Measurements from ENCODE around the gene KIAA1755.
"Not testable (repeated sequence)": the region's sequence is repeated elsewhere in the genome, so short reads cannot be mapped to it uniquely, and the experiment has no call there.

KIAA1755 gene

GRCh38 chr20:38291966-38292365 is 31.4 kb upstream of the KIAA1755 start:
- DNase-seq (ENCODE audit: low read depth in 2 of 2, low spot score in 1 of 2) = no peak

GRCh38 chr20:38290829-38291814 is 30.6 kb upstream of the KIAA1755 start:
- no peak for DNase-seq (ENCODE audit: low read depth in 2 of 2, low spot score in 1 of 2)

DNA sequence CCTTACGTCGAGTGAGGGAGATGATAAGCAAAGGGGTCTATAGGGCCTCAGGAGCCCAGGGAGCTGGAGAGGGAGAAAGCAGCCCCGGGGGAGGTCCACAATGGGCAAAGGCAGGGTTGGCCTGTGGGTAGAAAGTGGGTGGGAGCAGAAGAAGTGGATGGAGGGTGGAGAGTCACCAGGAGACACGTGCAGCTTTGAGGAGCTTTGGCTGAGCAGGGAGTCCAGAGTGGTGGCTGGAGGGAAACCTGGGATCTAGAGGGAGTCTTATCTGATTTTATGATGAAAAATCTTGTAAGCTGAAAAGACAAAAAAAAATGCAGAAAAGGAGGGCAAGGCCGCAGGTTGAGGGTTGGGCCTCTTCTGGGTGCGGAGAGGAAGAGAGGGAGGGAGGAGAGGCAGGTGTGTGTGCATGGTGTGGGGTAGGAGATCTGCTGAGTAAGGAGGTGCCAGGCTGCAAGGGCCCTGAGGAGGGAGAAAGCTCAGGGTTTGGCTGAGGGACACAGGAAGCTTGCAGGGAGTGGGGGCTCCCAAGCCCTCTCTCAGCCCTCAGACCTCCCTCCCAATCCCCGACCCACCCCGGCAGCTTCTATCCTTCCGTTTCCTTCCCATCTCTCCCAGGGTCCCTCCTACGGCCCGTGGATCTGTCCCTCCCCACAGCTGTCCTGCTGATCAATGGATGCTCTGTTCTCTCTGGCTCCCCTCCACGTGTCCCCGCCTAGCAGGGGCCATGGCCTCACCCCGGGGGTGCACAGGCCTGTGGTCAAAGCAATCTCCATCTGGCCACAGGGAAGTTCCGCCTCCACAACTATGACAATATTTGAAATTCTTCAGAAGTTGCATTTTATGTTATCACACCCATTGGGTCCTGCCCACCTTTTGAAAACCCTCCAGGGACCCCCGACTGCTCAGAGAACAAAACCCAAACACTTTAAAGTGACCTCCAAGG is 26.3 kb upstream of the KIAA1755 start:
- DNase-seq (ENCODE audit: low read depth in 2 of 2, low spot score in 1 of 2) = no peak

- no peak for DNase-seq (ENCODE audit: low read depth in 2 of 2, low spot score in 1 of 2)
Observed at GRCh38 chr20:38284893-38285444, 24.4 kb upstream of the KIAA1755 start.

DNA sequence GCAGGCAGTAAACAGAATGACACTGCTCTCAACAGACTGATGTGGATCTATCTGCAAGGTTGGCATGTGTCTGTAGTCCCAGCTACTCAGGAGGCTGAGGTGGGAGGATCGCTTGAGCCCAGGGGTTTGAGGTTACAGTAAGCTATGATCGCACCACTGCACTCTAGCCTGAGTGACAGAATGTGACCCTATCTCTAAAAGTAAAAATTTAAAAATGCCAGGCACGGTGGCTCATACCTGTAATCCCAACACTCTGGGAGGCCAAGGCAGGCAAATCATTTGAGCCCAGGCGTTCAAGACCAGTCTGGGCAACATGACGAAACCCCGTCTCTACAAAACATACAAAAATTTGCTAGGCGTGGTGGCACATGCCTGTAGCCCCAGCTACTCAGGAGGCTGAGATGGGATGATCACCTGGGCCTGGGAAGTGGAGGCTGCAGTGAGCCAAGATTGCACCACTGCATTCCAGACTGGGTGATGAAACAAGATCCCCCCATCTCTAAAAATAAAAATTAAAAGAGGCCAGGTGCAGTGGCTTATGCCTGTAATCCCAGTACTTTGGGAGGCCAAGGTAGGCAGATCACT is 23.6 kb upstream of the KIAA1755 start:
- not testable (repeated sequence) for DNase-seq (ENCODE audit: low read depth in 2 of 2, low spot score in 1 of 2)

DNA sequence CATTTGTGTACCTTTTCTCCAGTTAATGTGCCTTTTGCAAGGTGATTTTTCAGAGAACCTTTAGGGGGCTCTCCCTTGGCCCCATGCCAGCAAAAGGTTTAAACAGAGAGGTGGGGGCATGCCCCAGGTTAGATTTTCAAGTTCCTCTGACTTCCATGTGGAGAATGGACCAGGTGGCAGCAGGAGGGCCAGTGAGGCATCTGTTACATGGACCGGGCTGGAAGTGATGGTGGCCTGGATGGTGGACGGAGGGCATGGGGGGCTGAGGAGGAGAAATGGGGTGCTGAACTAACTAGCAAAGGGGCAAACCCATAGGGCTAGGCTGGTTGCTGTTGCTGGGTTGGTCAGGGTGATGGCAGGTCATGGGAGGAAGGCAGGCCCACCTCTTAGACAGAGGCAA is 22.7 kb upstream of the KIAA1755 start:
- DNase-seq (ENCODE audit: low read depth in 2 of 2, low spot score in 1 of 2) = no peak

- DNase-seq (ENCODE audit: low read depth in 2 of 2, low spot score in 1 of 2) = not testable (repeated sequence)
Observed at GRCh38 chr20:38281176-38281915, 20.8 kb upstream of the KIAA1755 start.

- no peak for DNase-seq (ENCODE audit: low read depth in 2 of 2, low spot score in 1 of 2)
Observed at GRCh38 chr20:38278763-38279162, 18.2 kb upstream of the KIAA1755 start.

- no peak for DNase-seq (ENCODE audit: low read depth in 2 of 2, low spot score in 1 of 2)
Observed at GRCh38 chr20:38278131-38278530, 17.6 kb upstream of the KIAA1755 start.

DNA sequence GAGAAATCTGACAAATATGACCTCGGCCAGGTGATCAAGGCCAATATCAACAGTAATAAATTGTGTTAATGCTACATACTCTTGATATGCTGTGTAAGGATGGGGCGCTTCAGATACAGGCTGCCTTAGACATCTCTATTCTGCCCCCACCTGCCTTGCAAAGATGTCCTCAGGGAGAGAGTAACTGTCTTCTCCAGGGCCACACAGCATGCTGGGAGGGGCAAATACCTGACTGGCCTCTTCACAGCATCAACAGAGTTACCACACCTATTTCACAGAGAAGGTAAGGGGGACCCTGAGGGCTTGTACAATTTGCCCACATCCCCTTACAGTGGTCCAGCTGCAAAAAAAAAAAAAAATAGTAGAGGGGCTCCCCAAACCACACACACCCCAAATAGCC is 17.2 kb upstream of the KIAA1755 start:
- DNase-seq (ENCODE audit: low read depth in 2 of 2, low spot score in 1 of 2) = no peak

GRCh38 chr20:38277285-38277684 is 16.8 kb upstream of the KIAA1755 start:
- DNase-seq (ENCODE audit: low read depth in 2 of 2, low spot score in 1 of 2) = no peak

DNA sequence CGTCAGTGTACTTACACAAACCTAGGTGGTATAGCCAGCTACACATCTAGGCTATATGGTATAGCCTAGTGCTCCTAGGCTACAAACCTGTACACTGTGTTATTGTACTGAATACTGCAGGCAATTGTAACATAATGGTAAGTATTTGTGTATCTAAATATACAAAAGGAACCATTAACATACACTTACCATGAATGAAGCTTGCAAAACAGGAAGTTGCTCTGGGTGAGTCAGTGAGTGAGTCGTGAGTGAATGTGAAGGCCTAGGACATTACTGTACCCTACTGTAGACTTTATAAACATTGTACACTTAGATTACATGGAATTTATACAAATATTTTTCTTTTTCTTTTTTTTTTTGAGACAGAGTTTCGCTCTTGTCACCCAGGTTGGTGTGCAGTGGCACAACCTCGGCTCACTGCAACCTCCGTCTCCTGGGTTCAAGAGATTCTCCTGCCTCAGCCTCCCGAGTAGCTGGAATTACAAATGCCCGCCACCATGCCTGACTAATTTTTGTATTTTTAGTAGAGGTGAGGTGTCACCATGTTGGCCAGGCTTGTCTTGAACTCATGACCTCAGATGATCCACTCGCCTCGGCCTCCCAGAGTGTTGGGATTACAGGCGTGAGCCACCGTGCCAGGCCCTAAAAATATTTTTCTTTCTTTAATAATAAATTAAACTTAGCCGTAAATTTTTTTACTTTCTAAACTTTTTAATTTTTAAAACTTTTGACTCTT is 15.4 kb upstream of the KIAA1755 start:
- no peak for DNase-seq (ENCODE audit: low read depth in 2 of 2, low spot score in 1 of 2)

DNA sequence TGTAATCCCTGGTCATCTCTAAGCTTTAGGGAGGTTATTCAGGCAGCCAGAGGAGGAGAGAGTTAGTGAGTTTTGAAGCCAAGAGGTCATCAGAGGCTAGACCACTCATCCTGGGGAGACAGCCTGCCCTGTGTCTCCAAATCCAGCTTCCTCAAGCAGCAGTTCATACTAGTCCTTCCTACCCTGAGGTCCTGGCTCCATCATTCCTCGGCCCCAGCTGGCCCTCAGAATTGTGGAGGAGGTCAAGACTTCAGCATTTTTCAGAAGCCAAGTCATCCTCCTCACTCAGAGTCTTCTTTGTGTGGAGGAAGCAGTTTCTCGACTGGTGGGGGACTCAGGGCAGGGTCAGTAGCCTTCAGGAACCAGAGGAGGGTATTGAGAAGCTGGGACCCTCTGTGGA is 12.4 kb upstream of the KIAA1755 start:
- no peak for DNase-seq (ENCODE audit: low read depth in 2 of 2, low spot score in 1 of 2)

GRCh38 chr20:38272398-38272797 is 11.9 kb upstream of the KIAA1755 start:
- no peak for DNase-seq (ENCODE audit: low read depth in 2 of 2, low spot score in 1 of 2)

- DNase-seq (ENCODE audit: low read depth in 2 of 2, low spot score in 1 of 2) = no peak
Observed at GRCh38 chr20:38271608-38272120, 11.1 kb upstream of the KIAA1755 start.

- no peak for DNase-seq (ENCODE audit: low read depth in 2 of 2, low spot score in 1 of 2)
Observed at GRCh38 chr20:38270869-38271605, 10.5 kb upstream of the KIAA1755 start.

- no peak for DNase-seq (ENCODE audit: low read depth in 2 of 2, low spot score in 1 of 2)
Observed at GRCh38 chr20:38269715-38270114, 9.2 kb upstream of the KIAA1755 start.

DNA sequence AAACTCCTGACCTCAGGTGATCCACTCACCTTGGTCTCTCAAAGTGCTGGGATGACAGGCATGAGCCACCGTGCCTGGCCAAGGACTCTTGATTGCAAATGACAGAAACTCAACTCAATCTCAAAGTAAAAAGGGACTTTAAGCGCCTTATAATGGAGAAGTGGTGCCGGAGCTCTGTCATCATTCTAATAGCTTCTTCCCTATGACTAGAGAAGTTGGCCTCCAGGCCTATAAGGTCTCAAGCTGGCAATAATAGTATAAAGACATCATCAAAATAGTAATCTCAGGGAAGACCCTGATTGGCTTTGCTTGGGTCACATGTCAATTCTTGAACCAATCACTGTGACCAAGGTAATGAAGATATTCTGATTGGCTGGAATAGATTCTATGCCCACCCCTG is 8.5 kb upstream of the KIAA1755 start:
- no peak for DNase-seq (ENCODE audit: low read depth in 2 of 2, low spot score in 1 of 2)

Data from stimulated activated CD8-positive, alpha-beta memory T cell treated with anti-CD3 and anti-CD28 coated beads, Interleukin-4, amount 100 ng/mL, for 4 hours (primary cell).